Gastrocnemius medialis (tissue), 4 donors: ENCODE results near the gene VOPP1. TPM values are rescaled to one million over a fixed set of nuclear protein-coding genes. Genes with fewer than 3 reads are reported as not detected.

ENCODE experiments used
- ATAC-seq, 2 donors: fragments of 150-250 bp; one replicate each; pipeline ENCODE4 v1.9.1; 2016
- DNase-seq, 2 donors: peaks; one replicate each; pipeline ENCODE4 v3.0.0-alpha.2; 2019
- H3K27ac ChIP-seq, 4 donors: fragments of 200-600 bp; sonication (generic); 1 replicate in 1 of 4; 2 replicates in 3 of 4; pipeline ENCODE4 v1.5.1; 2016 to 2018; ENCODE audit warnings: mild to moderate bottlenecking in 2 of 4, moderate library complexity in 1 of 4
- H3K27me3 ChIP-seq, 3 donors: fragments of 200-600 bp; sonication (generic) in 2 of 3; 1 replicate in 1 of 3; 2 replicates in 2 of 3; pipeline versions ENCODE4 v1.5.1 to v1.6.0; 2016 to 2019; ENCODE audit warnings: mild to moderate bottlenecking in 1 of 3, moderate library complexity in 1 of 3
- H3K36me3 ChIP-seq, 2 donors: fragments of 200-600 bp; sonication (generic) in 1 of 2; one replicate each; pipeline ENCODE4 v1.5.1; 2017 to 2018
- H3K4me1 ChIP-seq, 2 donors: fragments of 200-600 bp; sonication (generic) in 1 of 2; one replicate each; pipeline ENCODE4 v1.5.1; 2016 to 2017; ENCODE audit warnings: mild to moderate bottlenecking in 2 of 2
- H3K4me3 ChIP-seq, 4 donors: fragments of 200-600 bp; sonication (generic) in 3 of 4; 1 replicate in 1 of 4; 2 replicates in 3 of 4; pipeline ENCODE4 v1.5.1; 2016 to 2019; ENCODE audit warnings: mild to moderate bottlenecking in 2 of 4
- H3K9me3 ChIP-seq, 3 donors: fragments of 200-600 bp; sonication (generic) in 2 of 3; 1 replicate in 1 of 3; 2 replicates in 2 of 3; pipeline ENCODE4 v1.5.1; 2016 to 2019
- POLR2A ChIP-seq, 2 donors: fragments of 450-650 bp; IDR thresholded peaks; one replicate each; pipeline ENCODE4 v1.6.1; 2017; ENCODE audit warnings: antibody characterized with exemption in 2 of 2, mild to moderate bottlenecking in 2 of 2, moderate library complexity in 2 of 2
- in situ Hi-C, 4 donors: fragments of 200-750 bp; cut with MboI; loops; one replicate each; pipeline versions ENCODE4 v1.15.0 to v1.8.0; 2017; ENCODE audit warnings: low sequenced_read_pairs in 4 of 4
- intact Hi-C: fragments of 100-400 bp; cut with DNase I; formaldehyde crosslinking; loops from one replicate; pipeline ENCODE4 v1.15.1; 2023; ENCODE audit warnings: low total_unique reads
- total RNA-seq, 4 donors: library from RNA; depleted of rRNA; stranded (reverse); fragments of >200 nt; gene quantifications; one replicate each; pipeline versions ENCODE4 v1.1.0 to v1.2.3, GENCODE V29; 2016
- TF ChIP-seq, protein P1 (sequence below), 5 experiments: fragments of 450-650 bp in 3 of 5; fragments of 200-600 bp in 2 of 5; sonication (generic) in 2 of 5; IDR thresholded peaks in 4 of 5; conservative IDR thresholded peaks in 1 of 5; 1 replicate in 4 of 5; 2 replicates in 1 of 5; pipeline ENCODE4 v1.5.1; 2016 to 2019; ENCODE audit warnings: antibody characterized with exemption in 5 of 5, mild to moderate bottlenecking in 3 of 5, moderate library complexity in 3 of 5

Gene VOPP1
- total RNA-seq, 4 donors from 2014 or later: 17.3 to 27.9 (median 26.5) TPM

DNA sequence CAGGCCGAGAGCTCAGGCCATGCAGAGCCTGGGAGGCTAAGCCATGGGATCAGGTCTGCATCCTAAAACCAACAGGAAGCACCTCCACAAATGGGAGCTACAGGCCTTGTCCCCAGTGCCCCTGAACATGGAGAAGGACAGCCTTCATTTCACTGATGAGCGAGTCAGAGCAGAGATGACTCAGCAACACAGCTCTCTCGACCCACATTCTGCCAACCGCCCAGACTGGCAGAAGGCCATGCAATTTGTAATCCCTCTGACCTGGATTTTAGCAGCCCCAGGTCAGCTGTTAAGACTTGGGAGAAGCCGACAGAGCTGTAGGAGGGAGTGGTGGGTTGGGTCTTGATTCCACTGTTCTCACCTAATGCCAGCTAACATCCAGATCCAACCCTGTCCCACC lies 25.5 kb downstream of the VOPP1 start:
- intact Hi-C loops (no loop called here), in situ Hi-C loops (no loop called here)
- DNase-seq (peak; percentile 89 to 97), ATAC-seq (peak; percentile 90 to 93)
- TF ChIP-seq POLR2A (IDR thresholded peaks at IDR 0.05): peak in 1 of 2 donors; percentile 34
- TF ChIP-seq, protein P1, sequence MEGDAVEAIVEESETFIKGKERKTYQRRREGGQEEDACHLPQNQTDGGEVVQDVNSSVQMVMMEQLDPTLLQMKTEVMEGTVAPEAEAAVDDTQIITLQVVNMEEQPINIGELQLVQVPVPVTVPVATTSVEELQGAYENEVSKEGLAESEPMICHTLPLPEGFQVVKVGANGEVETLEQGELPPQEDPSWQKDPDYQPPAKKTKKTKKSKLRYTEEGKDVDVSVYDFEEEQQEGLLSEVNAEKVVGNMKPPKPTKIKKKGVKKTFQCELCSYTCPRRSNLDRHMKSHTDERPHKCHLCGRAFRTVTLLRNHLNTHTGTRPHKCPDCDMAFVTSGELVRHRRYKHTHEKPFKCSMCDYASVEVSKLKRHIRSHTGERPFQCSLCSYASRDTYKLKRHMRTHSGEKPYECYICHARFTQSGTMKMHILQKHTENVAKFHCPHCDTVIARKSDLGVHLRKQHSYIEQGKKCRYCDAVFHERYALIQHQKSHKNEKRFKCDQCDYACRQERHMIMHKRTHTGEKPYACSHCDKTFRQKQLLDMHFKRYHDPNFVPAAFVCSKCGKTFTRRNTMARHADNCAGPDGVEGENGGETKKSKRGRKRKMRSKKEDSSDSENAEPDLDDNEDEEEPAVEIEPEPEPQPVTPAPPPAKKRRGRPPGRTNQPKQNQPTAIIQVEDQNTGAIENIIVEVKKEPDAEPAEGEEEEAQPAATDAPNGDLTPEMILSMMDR (IDR thresholded peaks at IDR 0.05 in 4 of 5, conservative IDR thresholded peaks at IDR 0.05 in 1 of 5): no peak
- Histone ChIP-seq H3K27me3 (no peaks in the 10 kb centered on the region), H3K36me3 (no peaks in the 10 kb centered on the region), H3K9me3 (no peaks in the 10 kb centered on the region), H3K4me1 (peaks cover 72 to 79% of the 10 kb centered on the region in 2 donors), H3K27ac (peak overlapping the region; percentile 90 to 96 (median 92)), H3K4me3 (peak overlapping the region in 1 of 4 donors; percentile 19)

DNA sequence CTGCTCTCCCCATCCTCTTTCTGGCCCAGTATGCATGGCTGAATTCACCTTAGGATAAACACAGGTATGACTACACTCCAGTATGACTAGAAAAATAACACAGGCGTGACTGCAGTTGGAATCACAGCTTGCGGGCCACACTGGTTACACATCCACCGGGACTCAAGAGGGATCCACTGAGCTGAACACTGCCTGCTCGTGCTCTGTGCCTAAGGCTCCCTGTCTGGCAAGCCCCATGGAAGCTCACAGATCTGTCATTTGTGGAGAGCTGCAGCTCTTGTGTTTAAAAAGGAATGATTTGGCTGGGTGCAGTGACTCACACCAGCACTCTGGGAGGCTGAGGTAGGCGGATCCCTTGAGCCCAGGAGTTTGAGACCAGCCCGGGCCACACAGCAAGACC lies 26.8 kb downstream of the VOPP1 start:
- H3K36me3 ChIP-seq: no peaks in the 10 kb centered on the region
- intact Hi-C loops: no loop called here
- ATAC-seq (peak; percentile 49 to 54), DNase-seq (peak; percentile 43 to 69)
- no peak overlapping the region for H3K4me3 ChIP-seq
- H3K27me3 ChIP-seq: no peaks in the 10 kb centered on the region
- TF ChIP-seq, protein P1 (IDR thresholded peaks at IDR 0.05 in 4 of 5, conservative IDR thresholded peaks at IDR 0.05 in 1 of 5): peak in 1 of 5 experiments; percentile 15
- no peak for TF ChIP-seq POLR2A (IDR thresholded peaks at IDR 0.05)
- H3K4me1 ChIP-seq: peaks cover 65 to 71% of the 10 kb centered on the region in 2 donors
- no peaks in the 10 kb centered on the region for H3K9me3 ChIP-seq
- peak overlapping the region; percentile 90 to 96 (median 92) for H3K27ac ChIP-seq
- in situ Hi-C loops: no loop called here

DNA sequence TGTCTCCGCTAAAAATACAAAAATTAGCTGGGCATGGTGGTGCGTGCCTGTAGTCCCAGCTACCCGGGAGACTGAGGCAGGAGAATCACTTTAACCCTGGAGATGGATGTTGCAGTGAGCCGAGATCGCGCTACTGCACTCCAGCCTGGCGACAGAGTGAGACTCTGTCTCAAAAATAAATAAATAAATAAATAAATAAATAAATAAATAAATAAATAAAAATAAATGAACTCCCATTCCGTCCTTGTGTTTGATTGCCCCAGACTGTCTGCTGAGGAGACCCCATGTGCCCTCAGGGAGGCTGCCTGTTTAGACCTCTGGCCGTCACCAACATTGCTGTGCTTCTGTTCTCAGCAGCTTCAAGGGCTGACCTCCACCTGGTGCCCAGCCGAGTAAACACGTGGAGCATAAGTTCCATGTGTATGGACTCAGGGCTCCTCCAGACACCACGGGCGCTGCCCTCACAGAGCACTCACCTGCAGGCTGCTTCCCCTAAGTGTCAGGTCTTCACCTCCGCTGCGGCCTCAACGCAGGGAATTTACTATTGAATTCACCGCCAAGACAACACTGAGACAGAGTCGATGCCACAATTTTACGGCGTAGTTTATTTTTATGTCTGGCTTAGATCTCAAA lies 32.0 kb downstream of the VOPP1 start:
- intact Hi-C loops: loop anchor here (5.0 kb wide), 1 partner anchor 37 kb away; no protein-coding TSS in a partner anchor
- H3K4me1 ChIP-seq: peaks cover 33 to 61% of the 10 kb centered on the region in 2 donors
- H3K4me3 ChIP-seq: no peak overlapping the region
- TF ChIP-seq POLR2A (IDR thresholded peaks at IDR 0.05): no peak
- TF ChIP-seq, protein P1 (IDR thresholded peaks at IDR 0.05 in 4 of 5, conservative IDR thresholded peaks at IDR 0.05 in 1 of 5): no peak
- in situ Hi-C loops: no loop called here
- no peaks in the 10 kb centered on the region for H3K27me3 ChIP-seq
- no peaks in the 10 kb centered on the region for H3K36me3 ChIP-seq
- ATAC-seq: no peak
- no peak overlapping the region for H3K27ac ChIP-seq
- DNase-seq: no peak
- no peaks in the 10 kb centered on the region for H3K9me3 ChIP-seq

DNA sequence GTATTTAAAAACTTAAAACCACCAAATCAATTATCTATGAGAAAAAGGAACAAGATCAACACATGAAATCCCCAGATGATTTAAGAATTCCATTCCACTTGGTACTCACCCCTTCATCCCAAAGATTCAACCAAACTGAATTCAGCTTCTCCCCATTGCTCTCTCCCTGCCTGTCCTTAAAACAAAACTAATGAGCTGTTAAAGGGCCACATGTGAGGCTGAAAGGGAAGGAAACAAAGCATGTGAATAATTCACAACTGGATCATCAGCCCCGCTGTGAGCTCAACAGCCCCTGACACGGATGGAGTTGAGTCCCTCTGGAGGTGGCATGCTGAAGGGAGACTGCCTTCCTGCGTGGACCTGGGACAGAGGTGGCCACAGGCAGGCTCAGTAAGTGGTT lies 32.9 kb downstream of the VOPP1 start:
- Histone ChIP-seq H3K27me3 (no peaks in the 10 kb centered on the region), H3K4me1 (peaks cover 36 to 63% of the 10 kb centered on the region in 2 donors), H3K27ac (no peak overlapping the region), H3K9me3 (no peaks in the 10 kb centered on the region), H3K36me3 (no peaks in the 10 kb centered on the region), H3K4me3 (no peak overlapping the region)
- ATAC-seq (no peak), DNase-seq (no peak)
- in situ Hi-C loops (no loop called here), intact Hi-C loops (no loop called here)
- TF ChIP-seq POLR2A (IDR thresholded peaks at IDR 0.05): no peak

DNA sequence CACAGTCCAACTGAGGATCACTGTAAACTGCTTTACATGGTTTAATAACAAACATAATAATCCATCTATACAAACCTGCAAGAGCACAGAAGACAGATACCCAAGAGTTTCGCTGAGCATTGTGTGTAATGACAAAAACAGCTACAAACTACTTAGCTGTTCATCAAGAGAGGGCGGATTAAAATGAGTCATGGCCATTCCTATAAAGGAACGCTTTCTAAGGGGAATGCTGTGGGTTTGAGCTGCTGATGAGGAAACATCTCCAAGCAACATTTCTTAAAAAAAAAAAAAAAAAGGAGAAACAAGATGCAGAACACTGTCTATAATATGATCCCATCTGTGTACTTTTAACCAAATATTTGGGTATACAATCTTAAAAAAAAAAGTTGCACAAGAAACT lies 33.8 kb downstream of the VOPP1 start:
- no peaks in the 10 kb centered on the region for H3K9me3 ChIP-seq
- in situ Hi-C loops: no loop called here
- intact Hi-C loops: no loop called here
- H3K4me1 ChIP-seq: peaks cover 45 to 68% of the 10 kb centered on the region in 2 donors
- H3K36me3 ChIP-seq: no peaks in the 10 kb centered on the region
- no peak for ATAC-seq
- H3K4me3 ChIP-seq: no peak overlapping the region
- no peak for TF ChIP-seq POLR2A (IDR thresholded peaks at IDR 0.05)
- TF ChIP-seq, protein P1 (IDR thresholded peaks at IDR 0.05 in 4 of 5, conservative IDR thresholded peaks at IDR 0.05 in 1 of 5): no peak
- no peak overlapping the region for H3K27ac ChIP-seq
- DNase-seq: no peak
- H3K27me3 ChIP-seq: no peaks in the 10 kb centered on the region
